Parathyroid adenoma (tissue), 2 donors: ENCODE measurements around the gene PYM1.

Experiments
- H2AFZ ChIP-seq: fragments of 300-600 bp; sonication (generic); one replicate; pipeline ENCODE4 v1.7.0; 2017; ENCODE audit warnings: antibody characterized with exemption, mild to moderate bottlenecking
- H3K27ac ChIP-seq: fragments of 300-600 bp; sonication (generic); one replicate; pipeline ENCODE4 v1.7.0; 2017
- H3K27me3 ChIP-seq: fragments of 300-600 bp; sonication (generic); one replicate; pipeline ENCODE4 v1.7.0; 2017; ENCODE audit warnings: low read length; ENCODE audit not compliant: control insufficient read depth, insufficient read depth
- H3K36me3 ChIP-seq: fragments of 300-600 bp; sonication (generic); one replicate; pipeline ENCODE4 v1.7.0; 2017; ENCODE audit warnings: low read length; ENCODE audit not compliant: control insufficient read depth, insufficient read depth
- H3K4me1 ChIP-seq: fragments of 300-600 bp; sonication (generic); one replicate; pipeline ENCODE4 v1.7.0; 2017; ENCODE audit warnings: control low read depth
- H3K4me2 ChIP-seq: fragments of 300-600 bp; sonication (generic); one replicate; pipeline ENCODE4 v1.7.0; 2017; ENCODE audit warnings: low read length
- H3K4me3 ChIP-seq: fragments of 300-600 bp; sonication (generic); one replicate; pipeline ENCODE4 v1.7.0; 2017; ENCODE audit warnings: low read depth, low read length
- H3K79me2 ChIP-seq: fragments of 300-600 bp; sonication (generic); one replicate; pipeline ENCODE4 v1.7.0; 2017; ENCODE audit warnings: control low read depth
- H3K9ac ChIP-seq: fragments of 300-600 bp; sonication (generic); one replicate; pipeline ENCODE4 v1.7.0; 2017; ENCODE audit warnings: mild to moderate bottlenecking
- H3K9me3 ChIP-seq: fragments of 300-600 bp; sonication (generic); one replicate; pipeline ENCODE4 v1.7.0; 2017; ENCODE audit warnings: low read length; ENCODE audit not compliant: control insufficient read depth
- CTCF ChIP-seq: fragments of 300-600 bp; sonication (generic); IDR thresholded peaks from one replicate; pipeline ENCODE4 v1.7.0; 2017; ENCODE audit warnings: antibody characterized with exemption, mild to moderate bottlenecking
- donor health status: primary hyperparathyroidism.

Gene PYM1

GRCh38 chr12:55933169-55933798, 5.6 kb upstream of the PYM1 start:
- Histone ChIP-seq H3K27ac (no peak overlapping the region), H3K9me3 (no peaks in the 10 kb centered on the region), H3K27me3 (no peaks in the 10 kb centered on the region), H3K4me2 (peak overlapping the region; percentile 96), H3K79me2 (peaks cover 12% of the 10 kb centered on the region), H2AFZ (no peak overlapping the region), H3K36me3 (no peaks in the 10 kb centered on the region), H3K4me1 (peaks cover 7% of the 10 kb centered on the region), H3K9ac (no peak overlapping the region), H3K4me3 (no peak overlapping the region)
- no peak for TF ChIP-seq CTCF

- no peaks in the 10 kb centered on the region for H3K9me3 ChIP-seq
- peaks cover 12% of the 10 kb centered on the region for H3K79me2 ChIP-seq
- H3K4me1 ChIP-seq: peaks cover 7% of the 10 kb centered on the region
- peak overlapping the region; percentile 92 for H2AFZ ChIP-seq
- peak overlapping the region; percentile 96 for H3K4me2 ChIP-seq
- H3K27ac ChIP-seq: no peak overlapping the region
- H3K9ac ChIP-seq: no peak overlapping the region
- TF ChIP-seq CTCF: no peak
- peak overlapping the region; percentile 58 for H3K4me3 ChIP-seq
- H3K36me3 ChIP-seq: no peaks in the 10 kb centered on the region
- H3K27me3 ChIP-seq: no peaks in the 10 kb centered on the region
Observed at GRCh38 chr12:55932551-55932910, 4.8 kb upstream of the PYM1 start.

- H3K9ac ChIP-seq: no peak overlapping the region
- peak overlapping the region; percentile 92 for H2AFZ ChIP-seq
- TF ChIP-seq CTCF: no peak
- H3K9me3 ChIP-seq: no peaks in the 10 kb centered on the region
- H3K27ac ChIP-seq: peak overlapping the region; percentile 60
- H3K79me2 ChIP-seq: peaks cover 12% of the 10 kb centered on the region
- peaks cover 7% of the 10 kb centered on the region for H3K4me1 ChIP-seq
- H3K27me3 ChIP-seq: no peaks in the 10 kb centered on the region
- H3K4me2 ChIP-seq: peak overlapping the region; percentile 96
- H3K36me3 ChIP-seq: no peaks in the 10 kb centered on the region
- peak overlapping the region; percentile 58 for H3K4me3 ChIP-seq
Observed at GRCh38 chr12:55931780-55932550, 4.3 kb upstream of the PYM1 start.

GRCh38 chr12:55931317-55931779, 3.7 kb upstream of the PYM1 start:
- H3K79me2 ChIP-seq: peaks cover 13% of the 10 kb centered on the region
- TF ChIP-seq CTCF: no peak
- peak overlapping the region; percentile 96 for H3K4me2 ChIP-seq
- no peaks in the 10 kb centered on the region for H3K36me3 ChIP-seq
- H3K9ac ChIP-seq: no peak overlapping the region
- H3K9me3 ChIP-seq: no peaks in the 10 kb centered on the region
- H3K27ac ChIP-seq: peak overlapping the region; percentile 60
- peak overlapping the region; percentile 92 for H2AFZ ChIP-seq
- H3K4me1 ChIP-seq: peaks cover 8% of the 10 kb centered on the region
- peak overlapping the region; percentile 58 for H3K4me3 ChIP-seq
- no peaks in the 10 kb centered on the region for H3K27me3 ChIP-seq
